Measurements from ENCODE around the gene CLNK. TPM values are rescaled to one million over a fixed set of nuclear protein-coding genes. Genes with fewer than 3 reads are reported as not detected.

Gene CLNK
- total and polyA plus RNA-seq, 2 of the 8 experiments (the other 6 are each of a cell fraction or from before 2014, with no cell fraction given) = not detected

GRCh38 chr4:10442976-10443375, 241.6 kb downstream of the CLNK start:
- H3K9ac ChIP-seq (replicated peaks in 1 of 4; ENCODE audit: extremely low read depth in 1 of 4, low read depth in 3 of 4, low read length in 3 of 4) = no peak overlapping the region
- H3K36me3 ChIP-seq (ENCODE audit: control insufficient read depth in 2 of 4, insufficient read depth in 4 of 4, low read length in 3 of 4) = peaks cover 0 to 18% (median 4%) of the 10 kb centered on the region in 4 experiments; a peak in 6 of 8 replicates
- no peaks in the 10 kb centered on the region for H3K79me1 ChIP-seq (ENCODE audit: low read depth, low read length)
- H3K23me2 ChIP-seq (ENCODE audit: low read depth, low read length) = no peaks in the 10 kb centered on the region
- DNase-seq (ENCODE audit: low read depth in 1 of 2, low spot score in 2 of 2) (no peak), FAIRE-seq (no peak)
- H3K18ac ChIP-seq (ENCODE audit: extremely low read depth, low read length) = no peak overlapping the region
- no peak overlapping the region for H2BK5ac ChIP-seq (ENCODE audit: low read depth, low read length)
- ChIA-PET CTCF (ENCODE audit: partially characterized antibody) (interaction anchor here (0.6 to 1.7 kb wide), 3 partner anchors 13 to 84 kb away, joined by 3 to 4 read pairs (median 3); no protein-coding TSS in a partner anchor), POLR2A (ENCODE audit: partially characterized antibody) (no interaction called here)
- H4K91ac ChIP-seq (replicated peaks; ENCODE audit: insufficient read length, low read length) = no peak overlapping the region
- H3K79me2 ChIP-seq (ENCODE audit: control insufficient read depth in 1 of 2, insufficient read depth in 2 of 2, low read length in 2 of 2) = no peaks in the 10 kb centered on the region
- H3K23ac ChIP-seq (ENCODE audit: insufficient read length) = no peak overlapping the region
- H3K4me3 ChIP-seq (ENCODE audit: extremely low read depth in 1 of 4, insufficient read depth in 2 of 4, low read depth in 3 of 4, low read length in 4 of 4) = no peak overlapping the region
- H4K8ac ChIP-seq (ENCODE audit: extremely low read depth, insufficient read depth, low read length) = no peak overlapping the region
- no peak overlapping the region for H3K14ac ChIP-seq (ENCODE audit: insufficient read length)
- H3K4me1 ChIP-seq (replicated peaks in 1 of 4; ENCODE audit: control insufficient read depth in 3 of 4, insufficient read depth in 4 of 4, low read length in 3 of 4) = peaks cover 0 to 6% (median 4%) of the 10 kb centered on the region in 4 experiments; a peak in 3 of 7 replicates
- TF ChIP-seq GTF2F1 (IDR thresholded peaks at IDR 0.05; ENCODE audit: borderline replicate concordance, low read depth, low read length) (no peak), RAD21 (IDR thresholded peaks at IDR 0.05 in 1 of 2, conservative IDR thresholded peaks at IDR 0.05 in 1 of 2; ENCODE audit: low read depth in 2 of 2, low read length in 2 of 2) (no peak), CBX5 (IDR thresholded peaks at IDR 0.05; ENCODE audit: low read depth, low read length) (no peak), SP2 (IDR thresholded peaks at IDR 0.05; ENCODE audit: low read length) (no peak), NANOG (IDR thresholded peaks at IDR 0.05; ENCODE audit: insufficient read depth, low read depth, low read length, poor library complexity, severe bottlenecking) (no peak)
- H3K27me3 ChIP-seq (replicated peaks in 1 of 4; ENCODE audit: control insufficient read depth in 3 of 4, extremely low read depth in 1 of 4, insufficient read depth in 3 of 4, low read length in 3 of 4) = peaks cover 0 to 1% (median 0%) of the 10 kb centered on the region in 4 experiments; a peak in 1 of 7 replicates
- H3K4me2 ChIP-seq (ENCODE audit: insufficient read depth in 1 of 2, low read depth in 2 of 2, low read length in 2 of 2) = no peak overlapping the region
- no peak overlapping the region for H2BK12ac ChIP-seq (ENCODE audit: low read depth, low read length)
- WGBS, 2 experiments (ENCODE audit: extremely low coverage in 1 of 2, insufficient coverage in 1 of 2, insufficient read length in 1 of 2, insufficient replicate concordance in 2 of 2, low coverage in 1 of 2, low lambda C conversion rate in 2 of 2, missing lambda C conversion rate in 1 of 2) = 96% methylated on average over 5 of the region's 5 CpGs; no CpG with 5 or more reads in 1 of the 2 experiments
- no peak overlapping the region for H2AK5ac ChIP-seq (ENCODE audit: low read depth, low read length)
- H3K4ac ChIP-seq (replicated peaks; ENCODE audit: insufficient read length, low read depth, low read length) = no peak overlapping the region
- no peak overlapping the region for H2BK120ac ChIP-seq (replicated peaks; ENCODE audit: low read depth, low read length)
- no peak overlapping the region for H4K5ac ChIP-seq (ENCODE audit: insufficient read length, low read depth, low read length)
- H2BK15ac ChIP-seq (ENCODE audit: low read length) = no peak overlapping the region
- H4K20me1 ChIP-seq (replicated peaks in 1 of 2; ENCODE audit: control insufficient read depth in 1 of 2, insufficient read depth in 2 of 2, low read length in 2 of 2) = no peaks in the 10 kb centered on the region
- no peak overlapping the region for H2BK20ac ChIP-seq (ENCODE audit: low read length)
- H3K9me3 ChIP-seq (ENCODE audit: insufficient read depth in 2 of 2, low read depth in 1 of 2, low read length in 1 of 2) = 0 out of 4 replicates have a peak, but pooled peaks cover 0 to 4% of the 10 kb centered on the region in 2 experiments
- H3K27ac ChIP-seq (ENCODE audit: low read depth, low read length) = no peak overlapping the region
- H2AFZ ChIP-seq (ENCODE audit: low read length) = no peak overlapping the region
- no peak overlapping the region for H3K56ac ChIP-seq (replicated peaks; ENCODE audit: insufficient read length, low read depth, low read length)
